AG09309 (cell line): Measurements from ENCODE around the gene MAK.
A peak's percentile ranks its signal among the peaks of the same experiment; 100 is the strongest.

ENCODE experiments used
- DNase-seq: peaks from one replicate; pipeline ENCODE4 v3.0.0-alpha.2; 2010; ENCODE audit warnings: low read depth
- H3K4me3 ChIP-seq: 2 replicates; pipeline ENCODE4 v1.5.1; 2011; ENCODE audit warnings: mild to moderate bottlenecking, low read depth, low read length, moderate library complexity; ENCODE audit not compliant: control insufficient read depth
- CTCF ChIP-seq: IDR thresholded peaks from 2 replicates; pipeline ENCODE4 v1.5.1; 2011; ENCODE audit warnings: mild to moderate bottlenecking, low read depth, low read length, inconsistent platforms; ENCODE audit not compliant: insufficient read depth, control insufficient read depth; ENCODE audit errors: missing control alignments

MAK gene

GRCh38 chr6:10730254-10730653 is 108.1 kb downstream of the MAK start:
- DNase-seq, result no peak

GRCh38 chr6:10725716-10726115 is 112.6 kb downstream of the MAK start:
- DNase-seq, result no peak
- H3K4me3 ChIP-seq, result no peak overlapping the region
- TF ChIP-seq CTCF, result no peak

More at GRCh38 chr6:10730254-10730653, 108.1 kb downstream of the MAK start:
- no peak for TF ChIP-seq CTCF
- no peak overlapping the region for H3K4me3 ChIP-seq

GRCh38 chr6:10725044-10725443 is 113.3 kb downstream of the MAK start:
- no peak for DNase-seq
- no peak for TF ChIP-seq CTCF
- no peak overlapping the region for H3K4me3 ChIP-seq

GRCh38 chr6:10723567-10723881 is 114.8 kb downstream of the MAK start:
- TF ChIP-seq CTCF, result no peak
- DNase-seq, result no peak
- peak overlapping the region; percentile 52 for H3K4me3 ChIP-seq

GRCh38 chr6:10722820-10723566 is 115.3 kb downstream of the MAK start, which contains the start of gene TMEM14C:
Gene TMEM14C, plus strand, starts transcription at chr6:10723070. Its CDS starts 1,544 bp downstream, at chr6:10724614.
- no peak for TF ChIP-seq CTCF
- peak; percentile 92 for DNase-seq
- H3K4me3 ChIP-seq, result peak within 1 kb of the TSS; percentile 52

- no peak for TF ChIP-seq CTCF
- no peak for DNase-seq
- H3K4me3 ChIP-seq, result peak overlapping the region; percentile 52
These were observed 115.8 kb downstream of the MAK start for GRCh38 chr6:10722570-10722819.
